ENCODE data around the gene CNN1. TPM values are rescaled to one million over a fixed set of nuclear protein-coding genes. Genes with fewer than 3 reads are reported as not detected.
A peak's percentile ranks its signal among the peaks of the same experiment; 100 is the strongest.

The CNN1 gene
- total RNA-seq, 3 donors from 2014 or later = 19.3 to 1,130 (median 71.6) TPM

GRCh38 chr19:11547929-11548700, 9.5 kb downstream of the CNN1 start:
- H3K4me3 ChIP-seq = no peak overlapping the region
- no peaks in the 10 kb centered on the region for H3K4me1 ChIP-seq (ENCODE audit: low read depth)
- TF ChIP-seq CTCF (IDR thresholded peaks at IDR 0.05) = no peak
- DNase-seq (no peak), ATAC-seq (no peak)
- H3K9me3 ChIP-seq = no peaks in the 10 kb centered on the region
- intact Hi-C loops (cut with DNase I, micrococcal nuclease) = no loop called here
- H3K36me3 ChIP-seq (ENCODE audit: low read depth) = no peaks in the 10 kb centered on the region

- no peaks in the 10 kb centered on the region for H3K9me3 ChIP-seq
- no peaks in the 10 kb centered on the region for H3K4me1 ChIP-seq (ENCODE audit: low read depth)
- peaks cover 5% of the 10 kb centered on the region for H3K36me3 ChIP-seq (ENCODE audit: low read depth)
- TF ChIP-seq CTCF (IDR thresholded peaks at IDR 0.05) = no peak
- DNase-seq (peak in 1 of 3 donors; percentile 48), ATAC-seq (no peak)
- no peak overlapping the region for H3K4me3 ChIP-seq
- intact Hi-C loops (cut with DNase I, micrococcal nuclease) = no loop called here
Measured at GRCh38 chr19:11549386-11549953, 10.8 kb downstream of the CNN1 start.

GRCh38 chr19:11550265-11550664, 11.6 kb downstream of the CNN1 start:
- no peak for DNase-seq
- TF ChIP-seq CTCF (IDR thresholded peaks at IDR 0.05) = no peak
- Histone ChIP-seq H3K9me3 (no peaks in the 10 kb centered on the region), H3K4me1 (ENCODE audit: low read depth) (no peaks in the 10 kb centered on the region), H3K36me3 (ENCODE audit: low read depth) (peaks cover 5% of the 10 kb centered on the region), H3K4me3 (no peak overlapping the region)
- intact Hi-C loops (cut with DNase I, micrococcal nuclease) = no loop called here
- no peak for ATAC-seq

GRCh38 chr19:11551603-11552235, 13.1 kb downstream of the CNN1 start:
- Histone ChIP-seq H3K4me1 (ENCODE audit: low read depth) (no peaks in the 10 kb centered on the region), H3K36me3 (ENCODE audit: low read depth) (peaks cover 5% of the 10 kb centered on the region), H3K9me3 (no peaks in the 10 kb centered on the region), H3K4me3 (no peak overlapping the region)
- intact Hi-C loops (cut with DNase I, micrococcal nuclease) = no loop called here
- ATAC-seq (peak; percentile 43), DNase-seq (peak in 1 of 3 donors; percentile 56)
- no peak for TF ChIP-seq CTCF (IDR thresholded peaks at IDR 0.05)

GRCh38 chr19:11552666-11553372, 14.2 kb downstream of the CNN1 start:
- intact Hi-C loops (cut with DNase I, micrococcal nuclease) = no loop called here
- no peak for TF ChIP-seq CTCF (IDR thresholded peaks at IDR 0.05)
- Histone ChIP-seq H3K9me3 (no peaks in the 10 kb centered on the region), H3K4me1 (ENCODE audit: low read depth) (peaks cover 2% of the 10 kb centered on the region), H3K4me3 (no peak overlapping the region), H3K36me3 (ENCODE audit: low read depth) (peaks cover 5% of the 10 kb centered on the region)
- ATAC-seq = no peak
- no peak for DNase-seq

Measured in mucosa of descending colon (tissue), 3 donors.